Large intestine (tissue), 12 donors: ENCODE results near the gene ATP1A3. TPM values are rescaled to one million over a fixed set of nuclear protein-coding genes. Genes with fewer than 3 reads are reported as not detected.
"Not testable (repeated sequence)": the region's sequence is repeated elsewhere in the genome, so short reads cannot be mapped to it uniquely, and the experiment has no call there.

Experiments used
- DNase-seq, 2 donors: peaks; one replicate each; pipeline versions ENCODE4 v3.0.0 to v3.0.0-alpha.2; 2013
- H3K27ac ChIP-seq: one replicate; pipeline ENCODE4 v1.5.1; 2013; ENCODE audit warnings: low read length
- H3K27me3 ChIP-seq: 2 replicates; pipeline ENCODE4 v1.6.1; 2013; ENCODE audit warnings: low read length; ENCODE audit not compliant: control insufficient read depth, insufficient read depth
- H3K36me3 ChIP-seq: 2 replicates; pipeline ENCODE4 v1.6.1; 2013; ENCODE audit warnings: low read length; ENCODE audit not compliant: control insufficient read depth, insufficient read depth
- H3K4me1 ChIP-seq: one replicate; pipeline ENCODE4 v1.6.1; 2013; ENCODE audit warnings: low read length; ENCODE audit not compliant: control insufficient read depth, insufficient read depth
- H3K4me3 ChIP-seq: one replicate; pipeline ENCODE4 v1.5.1; 2013; ENCODE audit warnings: low read length
- H3K9me3 ChIP-seq: one replicate; pipeline ENCODE4 v1.6.1; 2013; ENCODE audit warnings: mild to moderate bottlenecking, low read depth, low read length, moderate library complexity; ENCODE audit not compliant: control insufficient read depth
- WGBS: methylation state at CpG from one replicate; pipeline ENCODE4 v1.1.5; 2013; ENCODE audit warnings: low lambda C conversion rate; ENCODE audit not compliant: insufficient coverage; 5-methylcytosine and 5-hydroxymethylcytosine counted together
- long read RNA-seq, 11 donors: transcript quantifications; one replicate each; lab custom pipeline, GENCODE V29; 2026
- polyA plus RNA-seq: library from polyadenylated mRNA; unstranded; fragments of 120-200 nt; gene quantifications from one replicate; pipeline ENCODE4 v1.2.1, GENCODE V29; 2013

ATP1A3 gene
- polyA plus RNA-seq: 13.0 TPM
- long read RNA-seq, donor 1: 0 reads
- long read RNA-seq, donor 2: 0 reads
- long read RNA-seq, donor 3, partial matches to known transcripts: 5 of 5 reads
- long read RNA-seq, donor 3, other reads (novel, unspliced or antisense): 0 of 5 reads
- long read RNA-seq, donor 4: 0 reads
- long read RNA-seq, donor 5: 0 reads
- long read RNA-seq, donor 6, partial matches to known transcripts: 0 of 2 reads
- long read RNA-seq, donor 6, other reads (novel, unspliced or antisense): 0 of 2 reads
- long read RNA-seq, donor 7: 0 reads
- long read RNA-seq, donor 8, partial matches to known transcripts: 10 of 10 reads
- long read RNA-seq, donor 8, other reads (novel, unspliced or antisense): 0 of 10 reads
- long read RNA-seq, donor 9, partial matches to known transcripts: 0 of 1 reads
- long read RNA-seq, donor 9, other reads (novel, unspliced or antisense): 0 of 1 reads
- long read RNA-seq, donor 10: 0 reads
- long read RNA-seq, donor 11, partial matches to known transcripts: 0 of 2 reads
- long read RNA-seq, donor 11, other reads (novel, unspliced or antisense): 0 of 2 reads

DNA sequence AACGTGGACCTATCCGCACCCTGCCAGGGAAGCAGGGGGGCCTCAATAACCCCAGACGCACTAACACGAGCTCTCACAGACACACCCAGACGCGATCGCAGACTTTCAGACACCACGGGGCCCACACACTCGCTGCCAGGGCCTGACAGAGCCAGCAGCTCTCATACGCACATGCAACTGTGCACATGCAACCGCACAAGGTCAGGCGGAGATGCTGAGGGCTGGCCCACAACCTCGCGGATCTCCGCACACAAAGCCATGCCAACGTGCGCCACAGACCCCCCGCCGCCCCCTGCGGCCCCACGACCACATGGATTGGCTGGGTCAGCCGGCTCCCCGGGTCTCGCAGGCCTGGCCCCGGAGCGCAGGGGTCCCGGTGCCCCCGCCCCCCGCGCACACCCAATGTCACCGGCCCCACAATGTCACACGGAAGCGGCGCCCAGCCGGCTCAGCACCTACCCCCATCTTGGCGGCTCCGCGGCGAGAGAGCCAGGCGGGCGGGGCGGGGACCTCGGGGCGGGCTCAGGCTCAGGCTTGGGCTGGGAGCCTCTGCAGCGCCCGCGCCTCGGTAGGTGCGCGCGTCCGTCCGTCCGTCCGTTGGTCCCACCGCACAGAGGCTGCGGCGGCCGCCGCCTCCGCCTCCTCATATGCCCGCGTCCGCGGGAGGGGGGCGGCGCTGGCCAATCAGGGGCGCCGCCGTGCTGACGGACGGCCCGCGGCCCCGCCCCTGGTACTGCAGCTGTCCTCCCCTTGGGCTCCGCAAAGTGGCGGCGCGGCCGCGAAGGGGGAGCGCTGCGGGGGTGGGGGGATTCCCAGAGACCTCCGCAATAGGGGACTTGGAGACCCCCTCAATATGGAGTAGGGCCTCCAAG, at the start of gene ATP1A3:
Gene ATP1A3 (minus strand): TSS at position 619 of the 872 bp plus-strand sequence. CDS start 154 bp downstream, at position 465.
- DNase-seq: peak; percentile 17 to 35
- no peaks in the 10 kb centered on the region for H3K4me1 ChIP-seq
- no peak within 1 kb of the TSS for H3K4me3 ChIP-seq
- no peaks in the 10 kb centered on the region for H3K36me3 ChIP-seq
- H3K9me3 ChIP-seq: peaks cover 3% of the 10 kb centered on the region
- WGBS: no CpG with 5 or more reads among the region's 84 CpGs
- peaks cover 68% of the 10 kb centered on the region for H3K27me3 ChIP-seq
- no peak within 1 kb of the TSS for H3K27ac ChIP-seq

- H3K4me3 ChIP-seq: no peak overlapping the region
- DNase-seq: no peak
- H3K27ac ChIP-seq: no peak overlapping the region
- H3K27me3 ChIP-seq: peaks cover 6% of the 10 kb centered on the region
- no CpG with 5 or more reads among the region's 30 CpGs for WGBS
- no peaks in the 10 kb centered on the region for H3K36me3 ChIP-seq
- H3K4me1 ChIP-seq: no peaks in the 10 kb centered on the region
- H3K9me3 ChIP-seq: no peaks in the 10 kb centered on the region
These were observed 48.6 kb upstream of the ATP1A3 start for GRCh38 chr19:42042455-42043170.

- not testable (repeated sequence) for H3K27ac ChIP-seq, H3K4me3 ChIP-seq, H3K36me3 ChIP-seq, H3K4me1 ChIP-seq, H3K27me3 ChIP-seq, H3K9me3 ChIP-seq, DNase-seq
- WGBS: no CpG with 5 or more reads among the region's 9 CpGs
These were observed 46.5 kb upstream of the ATP1A3 start for GRCh38 chr19:42040491-42040890.

DNA sequence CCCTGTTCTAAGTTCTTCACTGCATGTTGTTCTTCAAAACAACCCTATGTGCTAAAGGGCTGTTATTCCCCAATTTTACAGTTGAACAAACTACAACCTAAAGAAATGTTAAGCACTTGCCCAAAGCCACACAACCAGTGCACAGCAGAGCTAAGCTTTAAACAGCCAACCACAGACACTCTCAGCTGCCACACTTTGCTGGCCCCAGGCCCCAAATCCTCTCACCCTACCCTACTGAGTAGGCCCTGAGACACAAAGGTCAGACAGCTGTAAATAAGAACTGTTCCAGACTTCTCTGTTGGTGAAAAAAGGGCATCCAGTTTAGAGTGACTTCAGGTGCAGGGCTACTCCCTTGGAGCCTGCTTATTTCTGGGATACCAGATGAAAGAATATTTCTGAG, 46.0 kb upstream of the ATP1A3 start:
- Histone ChIP-seq H3K9me3 (no peaks in the 10 kb centered on the region), H3K27ac (no peak overlapping the region), H3K36me3 (no peaks in the 10 kb centered on the region), H3K4me1 (no peaks in the 10 kb centered on the region), H3K27me3 (peaks cover under 1% of the 10 kb centered on the region), H3K4me3 (no peak overlapping the region)
- no peak for DNase-seq

- Histone ChIP-seq H3K9me3 (no peaks in the 10 kb centered on the region), H3K4me3 (no peak overlapping the region), H3K27me3 (no peaks in the 10 kb centered on the region), H3K27ac (no peak overlapping the region), H3K36me3 (no peaks in the 10 kb centered on the region), H3K4me1 (no peaks in the 10 kb centered on the region)
- DNase-seq: no peak
- no CpG with 5 or more reads among the region's 6 CpGs for WGBS
These were observed 44.6 kb upstream of the ATP1A3 start for GRCh38 chr19:42038666-42039065.

GRCh38 chr19:42037649-42038048, 43.6 kb upstream of the ATP1A3 start:
- H3K36me3 ChIP-seq: no peaks in the 10 kb centered on the region
- no peaks in the 10 kb centered on the region for H3K4me1 ChIP-seq
- H3K27me3 ChIP-seq: no peaks in the 10 kb centered on the region
- H3K4me3 ChIP-seq: no peak overlapping the region
- H3K9me3 ChIP-seq: no peaks in the 10 kb centered on the region
- WGBS: no CpG with 5 or more reads among the region's 5 CpGs
- H3K27ac ChIP-seq: no peak overlapping the region
- no peak for DNase-seq

- not testable (repeated sequence) for H3K27me3 ChIP-seq, H3K4me3 ChIP-seq, H3K27ac ChIP-seq, H3K36me3 ChIP-seq, H3K4me1 ChIP-seq, H3K9me3 ChIP-seq
- peak; percentile 23 to 33 for DNase-seq
- WGBS: 33% methylated on average over 3 of the region's 17 CpGs
These were observed 40.8 kb upstream of the ATP1A3 start for GRCh38 chr19:42034640-42035391.

- no peak for DNase-seq
- Histone ChIP-seq H3K4me3 (no peak overlapping the region), H3K27ac (no peak overlapping the region), H3K27me3 (no peaks in the 10 kb centered on the region), H3K4me1 (no peaks in the 10 kb centered on the region), H3K9me3 (no peaks in the 10 kb centered on the region), H3K36me3 (no peaks in the 10 kb centered on the region)
- 58% methylated on average over 2 of the region's 5 CpGs for WGBS
These were observed 39.4 kb upstream of the ATP1A3 start for GRCh38 chr19:42033413-42033812.

GRCh38 chr19:42032431-42032830, 38.4 kb upstream of the ATP1A3 start:
- Histone ChIP-seq H3K4me1 (no peaks in the 10 kb centered on the region), H3K36me3 (no peaks in the 10 kb centered on the region), H3K27me3 (no peaks in the 10 kb centered on the region), H3K4me3 (no peak overlapping the region), H3K27ac (no peak overlapping the region), H3K9me3 (no peaks in the 10 kb centered on the region)
- no peak for DNase-seq
- no CpG with 5 or more reads among the region's 5 CpGs for whole genome bisulfite sequencing
